Hematopoietic multipotent progenitor cell treated with erythropoietin and hydrocortisone succinate and interleukin-3 and kit ligand, for 17 days (in vitro differentiated cells): ENCODE data around the gene FAM118A.
A peak's percentile ranks its signal among the peaks of the same experiment; 100 is the strongest.
"Not testable (repeated sequence)": the region's sequence is repeated elsewhere in the genome, so short reads cannot be mapped to it uniquely, and the experiment has no call there.

Experiments used
- DNase-seq: peaks from one replicate; pipeline ENCODE4 v3.0.0-alpha.2; 2015; ENCODE audit warnings: low spot score

FAM118A gene

GRCh38 chr22:45310331-45310976 lies 720 bp downstream of the FAM118A start:
- peak; percentile 34 for DNase-seq

- DNase-seq, result no peak
Measured at GRCh38 chr22:45310977-45311531, 1.3 kb downstream of the FAM118A start.

GRCh38 chr22:45312415-45312814 lies 2.7 kb downstream of the FAM118A start:
- DNase-seq, result no peak

GRCh38 chr22:45312856-45313255 lies 3.1 kb downstream of the FAM118A start:
- DNase-seq, result peak; percentile 26

- DNase-seq, result peak; percentile 46
Measured at GRCh38 chr22:45314054-45314721, 4.5 kb downstream of the FAM118A start.

- DNase-seq, result peak; percentile 72
Measured at GRCh38 chr22:45314786-45315185, 5.1 kb downstream of the FAM118A start.

- no peak for DNase-seq
Measured at GRCh38 chr22:45316796-45317526, 7.2 kb downstream of the FAM118A start.

- DNase-seq, result no peak
Measured at GRCh38 chr22:45317551-45318167, 7.9 kb downstream of the FAM118A start.

- DNase-seq, result peak; percentile 64
Measured at GRCh38 chr22:45318168-45318557, 8.4 kb downstream of the FAM118A start.

- no peak for DNase-seq
Measured at GRCh38 chr22:45318558-45319323, 9.0 kb downstream of the FAM118A start.

- DNase-seq, result no peak
Measured at GRCh38 chr22:45319324-45319685, 9.6 kb downstream of the FAM118A start.

GRCh38 chr22:45320357-45320976 lies 10.7 kb downstream of the FAM118A start:
- DNase-seq, result no peak

GRCh38 chr22:45321827-45322226 lies 12.1 kb downstream of the FAM118A start:
- no peak for DNase-seq

GRCh38 chr22:45322873-45323525 lies 13.3 kb downstream of the FAM118A start:
- no peak for DNase-seq

- DNase-seq, result no peak
Measured at GRCh38 chr22:45323695-45324094, 14.0 kb downstream of the FAM118A start.

GRCh38 chr22:45324311-45324711 lies 14.6 kb downstream of the FAM118A start:
- no peak for DNase-seq

- not testable (repeated sequence) for DNase-seq
Measured at GRCh38 chr22:45328261-45328660, 18.5 kb downstream of the FAM118A start.

GRCh38 chr22:45328822-45329529 lies 19.2 kb downstream of the FAM118A start:
- peak; percentile 83 for DNase-seq

- peak; percentile 62 for DNase-seq
Measured at GRCh38 chr22:45329530-45329936, 19.8 kb downstream of the FAM118A start.

- no peak for DNase-seq
Measured at GRCh38 chr22:45330548-45330947, 20.8 kb downstream of the FAM118A start.
